Skeletal muscle cell (primary cell): ENCODE measurements around the gene ARMC5.
"Not testable (repeated sequence)": the region's sequence is repeated elsewhere in the genome, so short reads cannot be mapped to it uniquely, and the experiment has no call there.

Experiments
- DNase-seq: peaks from one replicate; pipeline ENCODE4 v3.0.0-alpha.2; 2010; ENCODE audit warnings: low read depth
- H3K4me3 ChIP-seq: 2 replicates; pipeline ENCODE4 v1.5.1; 2011; ENCODE audit warnings: low read depth, mild to moderate bottlenecking, control low read depth, low read length, moderate library complexity

ARMC5 gene

GRCh38 chr16:31429314-31429713, 30.0 kb upstream of the ARMC5 start:
- no peak overlapping the region for H3K4me3 ChIP-seq
- DNase-seq = no peak

DNA sequence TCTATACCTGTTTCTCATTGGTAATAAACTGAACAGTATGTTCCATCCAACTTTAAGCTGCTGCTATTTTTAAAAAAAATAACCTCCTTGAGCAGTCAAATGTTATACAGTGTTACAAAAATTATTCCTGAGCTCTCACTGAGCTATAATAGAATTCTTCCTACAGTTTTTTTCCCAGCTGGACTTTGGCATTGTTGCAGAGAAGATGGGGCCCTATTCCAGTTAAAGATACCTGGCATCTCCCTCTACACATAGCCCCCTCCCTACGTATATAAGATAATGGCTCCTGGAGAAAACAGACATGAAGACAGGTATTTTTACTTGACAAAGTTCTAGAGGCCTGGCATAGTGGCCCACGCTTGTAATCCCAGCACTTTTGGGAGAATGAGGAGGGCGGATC, 29.5 kb upstream of the ARMC5 start:
- no peak overlapping the region for H3K4me3 ChIP-seq
- no peak for DNase-seq

DNA sequence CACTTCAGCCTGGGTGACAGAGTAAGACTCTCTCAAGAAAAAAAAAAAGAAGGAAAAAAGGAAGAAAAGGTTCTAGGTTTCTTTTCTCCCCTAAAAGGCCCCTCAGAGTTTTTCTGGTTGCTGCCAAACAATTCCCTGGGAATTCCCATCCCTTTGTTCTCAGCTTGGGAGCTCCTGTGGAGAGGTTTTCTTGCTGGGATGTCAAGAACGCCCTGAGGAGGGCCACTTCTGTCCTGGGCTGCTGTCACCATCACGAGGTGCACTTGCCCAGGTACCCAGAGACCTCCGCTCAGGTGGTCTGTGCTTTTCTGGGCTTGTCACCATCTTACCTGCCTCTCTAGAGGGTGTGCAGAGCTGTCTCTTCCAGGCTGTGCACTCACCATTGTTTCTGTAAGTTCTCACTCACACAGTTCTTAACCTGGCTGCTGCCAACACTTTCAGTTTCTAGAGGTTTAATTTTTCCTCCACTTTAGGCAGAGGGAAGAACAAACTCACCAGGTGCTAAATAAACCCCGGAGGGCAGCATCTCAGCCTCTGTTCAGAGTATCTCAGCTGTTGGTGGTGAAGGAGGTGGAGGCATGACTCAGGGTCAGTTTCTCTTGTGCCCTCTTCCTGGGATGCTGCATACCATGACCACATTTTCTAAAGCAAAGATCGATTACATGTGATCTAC, 28.8 kb upstream of the ARMC5 start:
- DNase-seq = no peak
- H3K4me3 ChIP-seq = no peak overlapping the region

DNA sequence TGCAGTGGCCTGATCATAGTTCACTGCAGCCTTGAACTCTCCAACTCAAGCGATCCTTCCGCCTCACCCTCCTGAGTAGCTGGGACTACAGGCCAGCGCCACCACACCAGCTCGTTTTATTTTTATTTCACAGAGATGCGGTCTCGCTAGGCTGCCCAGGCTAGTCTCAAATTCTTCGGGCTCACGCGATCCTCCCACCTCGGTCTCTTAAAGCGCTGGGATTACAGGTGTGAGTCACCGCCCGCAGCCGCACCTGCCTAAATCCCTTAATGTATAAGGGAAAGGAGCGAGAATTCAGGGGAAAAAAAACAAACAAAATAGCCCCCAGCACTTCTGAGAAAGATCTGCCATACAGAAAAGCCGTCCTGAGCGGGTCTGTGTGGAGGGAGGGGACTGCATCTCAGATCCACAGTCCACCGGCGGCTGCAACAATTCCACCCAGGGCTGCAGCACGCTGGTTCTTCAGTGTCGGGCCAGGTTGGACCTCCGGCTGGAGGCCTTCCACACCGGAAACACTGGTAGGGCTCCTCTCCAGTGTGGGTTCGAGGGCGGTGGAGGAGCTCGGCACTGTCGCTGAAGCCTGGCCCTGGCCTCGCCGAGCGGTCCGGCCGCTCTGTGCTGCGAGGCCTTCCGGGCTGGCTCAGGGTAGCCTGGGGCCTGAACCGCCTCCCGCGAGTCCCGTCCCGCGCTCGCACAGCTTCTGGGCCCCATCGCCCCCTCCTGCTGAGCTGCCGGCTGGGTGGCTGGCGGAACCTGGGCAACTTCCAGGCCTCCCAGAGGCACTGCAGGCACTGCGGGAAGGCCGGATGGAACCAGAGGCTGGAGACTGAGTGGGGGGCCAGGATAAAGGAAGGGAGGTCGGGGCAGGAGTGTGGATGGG, 23.7 kb upstream of the ARMC5 start:
- no peak for DNase-seq
- H3K4me3 ChIP-seq = no peak overlapping the region

- no peak for DNase-seq
- no peak overlapping the region for H3K4me3 ChIP-seq
These were observed 22.9 kb upstream of the ARMC5 start for GRCh38 chr16:31436221-31437045.

GRCh38 chr16:31438414-31438813, 20.9 kb upstream of the ARMC5 start:
- DNase-seq = no peak
- no peak overlapping the region for H3K4me3 ChIP-seq

DNA sequence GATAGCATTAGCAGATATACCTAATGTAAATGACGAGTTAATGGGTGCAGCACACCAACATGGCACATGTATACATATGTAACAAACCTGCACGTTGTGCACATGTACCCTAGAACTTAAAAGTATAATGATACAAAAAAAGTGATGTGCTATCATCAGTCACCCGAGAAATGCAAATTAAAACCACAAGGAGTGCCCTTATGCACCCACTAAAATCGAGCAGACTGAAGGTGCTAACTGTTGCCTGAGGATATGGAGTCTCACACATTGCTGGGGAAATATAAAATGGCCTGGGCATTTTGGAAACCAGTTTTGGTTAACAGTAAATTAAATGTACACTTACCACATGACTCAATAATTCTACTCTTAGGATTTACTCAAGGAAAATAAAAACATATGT, 20.3 kb upstream of the ARMC5 start:
- not testable (repeated sequence) for DNase-seq, H3K4me3 ChIP-seq

DNA sequence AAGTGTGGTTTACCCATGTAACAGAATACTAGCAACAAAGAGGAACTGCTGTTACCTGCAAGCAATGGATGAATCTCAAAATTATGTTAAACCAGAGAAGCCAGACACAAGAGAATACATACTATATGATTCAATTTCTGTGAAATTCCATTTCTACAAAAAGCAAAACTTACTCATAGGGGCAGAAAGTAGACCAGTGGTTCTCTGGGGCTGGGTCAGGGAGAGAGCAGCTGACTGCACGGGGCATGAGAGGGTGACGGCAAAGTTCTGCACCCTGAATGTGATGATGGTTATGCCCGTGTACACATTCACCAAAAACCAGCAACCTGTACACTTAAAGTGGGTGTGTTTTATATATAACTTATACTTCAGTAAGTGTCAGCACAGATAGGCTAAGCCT, 19.8 kb upstream of the ARMC5 start:
- DNase-seq = no peak
- H3K4me3 ChIP-seq = no peak overlapping the region

GRCh38 chr16:31440516-31441184, 18.7 kb upstream of the ARMC5 start:
- H3K4me3 ChIP-seq = no peak overlapping the region
- DNase-seq = no peak

- H3K4me3 ChIP-seq = peak overlapping the region; percentile 79
- no peak for DNase-seq
These were observed 17.3 kb upstream of the ARMC5 start for GRCh38 chr16:31441956-31442355.

DNA sequence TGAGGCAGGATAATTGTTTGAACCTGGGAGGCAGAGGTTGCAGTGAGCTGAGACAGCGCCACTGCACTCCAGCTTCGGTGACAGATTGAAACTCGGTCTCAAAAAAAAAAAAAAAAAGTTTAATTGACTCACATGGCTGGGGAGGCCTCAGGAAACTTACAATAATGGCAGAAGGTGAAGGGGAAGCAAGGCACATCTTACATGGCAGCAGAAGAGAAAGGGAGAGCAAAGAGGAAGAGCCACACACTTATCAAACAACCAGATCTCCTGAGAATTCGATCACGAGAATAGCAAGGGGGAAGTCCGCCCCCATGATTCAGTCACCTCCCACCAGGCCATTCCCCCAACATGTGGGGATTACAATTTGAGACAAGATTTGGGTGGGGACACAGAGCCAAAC, 13.4 kb upstream of the ARMC5 start:
- H3K4me3 ChIP-seq, DNase-seq: not testable (repeated sequence)

- no peak for DNase-seq
- no peak overlapping the region for H3K4me3 ChIP-seq
These were observed 8.1 kb upstream of the ARMC5 start for GRCh38 chr16:31451201-31451600.

GRCh38 chr16:31451681-31452351, 7.5 kb upstream of the ARMC5 start:
- no peak for DNase-seq

DNA sequence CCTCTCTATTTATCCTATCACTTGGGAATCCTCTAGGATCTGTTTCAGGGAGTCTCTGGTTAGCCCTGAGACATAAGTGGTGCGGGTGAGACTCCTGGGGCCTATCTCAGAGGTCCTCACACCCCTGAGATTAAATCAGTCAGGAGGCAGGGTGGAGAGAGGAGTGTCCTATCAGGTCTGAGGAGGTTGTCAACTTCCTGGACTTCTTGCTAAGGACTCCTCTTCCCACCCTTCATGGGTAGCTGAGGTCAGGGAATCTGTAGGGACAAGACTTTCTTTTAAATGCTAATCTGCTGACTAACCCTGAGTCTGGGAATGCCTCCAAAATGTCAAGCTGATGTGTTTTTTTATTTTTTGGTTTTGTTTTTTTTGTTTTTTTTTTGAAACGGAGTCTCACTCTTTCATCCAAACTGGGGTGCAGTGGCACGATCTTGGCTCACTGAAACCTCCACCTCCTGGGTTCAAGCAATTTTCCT, 6.6 kb upstream of the ARMC5 start:
- no peak overlapping the region for H3K4me3 ChIP-seq
- peak; percentile 83 for DNase-seq

More at GRCh38 chr16:31451681-31452351, 7.5 kb upstream of the ARMC5 start:
- no peak overlapping the region for H3K4me3 ChIP-seq

DNA sequence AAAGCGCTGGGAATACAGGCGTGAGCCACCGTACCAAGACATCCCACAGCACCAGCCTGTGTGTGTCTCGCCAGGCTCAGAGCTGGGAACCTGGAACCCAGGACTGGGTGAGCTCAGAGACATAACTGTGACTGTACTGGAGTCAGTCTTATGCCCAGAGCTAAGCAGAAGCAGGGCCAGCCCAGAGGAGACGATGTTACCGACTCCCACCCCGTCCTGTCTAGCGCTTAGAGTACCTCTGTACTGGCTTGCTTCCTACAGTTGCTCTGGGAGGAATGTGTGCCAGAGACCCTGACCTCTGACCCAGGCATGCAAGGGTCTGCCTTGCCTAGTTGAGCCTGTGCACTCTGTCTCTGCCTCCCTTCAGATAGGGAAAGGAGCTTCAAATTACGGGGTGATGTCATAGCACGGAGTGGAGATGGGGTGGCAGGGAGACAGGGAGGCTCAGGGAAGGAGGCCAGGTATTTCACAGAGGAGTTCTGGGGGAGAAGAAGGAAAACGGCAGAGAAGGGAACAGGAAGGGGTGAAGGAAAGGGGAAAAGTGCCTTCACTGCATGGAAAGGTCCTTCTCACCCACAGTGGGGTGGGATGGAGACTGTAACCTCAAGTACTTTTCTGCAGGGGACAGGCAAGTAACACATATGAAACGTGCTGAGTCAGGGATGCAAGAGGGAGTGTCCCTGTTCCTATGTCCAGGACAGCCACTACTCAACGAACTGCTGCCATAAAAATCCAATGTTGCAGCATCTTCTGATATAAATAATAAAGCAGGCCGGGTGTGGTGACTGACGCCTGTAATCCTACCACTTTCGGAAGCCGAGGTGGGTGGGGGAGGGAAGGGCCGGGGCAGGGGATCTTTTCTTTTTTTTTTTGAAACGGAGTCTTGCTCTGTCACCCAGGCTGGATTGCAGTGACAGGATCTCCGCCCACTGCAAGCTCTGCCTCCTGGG, 5.8 kb upstream of the ARMC5 start:
- H3K4me3 ChIP-seq = no peak overlapping the region
- no peak for DNase-seq

- no peak overlapping the region for H3K4me3 ChIP-seq
- no peak for DNase-seq
These were observed 3.5 kb upstream of the ARMC5 start for GRCh38 chr16:31455601-31456314.

- no peak overlapping the region for H3K4me3 ChIP-seq
- DNase-seq = no peak
These were observed 2.3 kb upstream of the ARMC5 start for GRCh38 chr16:31456988-31457360.
